ENCODE results near the gene GHRL.

The GHRL gene

DNA sequence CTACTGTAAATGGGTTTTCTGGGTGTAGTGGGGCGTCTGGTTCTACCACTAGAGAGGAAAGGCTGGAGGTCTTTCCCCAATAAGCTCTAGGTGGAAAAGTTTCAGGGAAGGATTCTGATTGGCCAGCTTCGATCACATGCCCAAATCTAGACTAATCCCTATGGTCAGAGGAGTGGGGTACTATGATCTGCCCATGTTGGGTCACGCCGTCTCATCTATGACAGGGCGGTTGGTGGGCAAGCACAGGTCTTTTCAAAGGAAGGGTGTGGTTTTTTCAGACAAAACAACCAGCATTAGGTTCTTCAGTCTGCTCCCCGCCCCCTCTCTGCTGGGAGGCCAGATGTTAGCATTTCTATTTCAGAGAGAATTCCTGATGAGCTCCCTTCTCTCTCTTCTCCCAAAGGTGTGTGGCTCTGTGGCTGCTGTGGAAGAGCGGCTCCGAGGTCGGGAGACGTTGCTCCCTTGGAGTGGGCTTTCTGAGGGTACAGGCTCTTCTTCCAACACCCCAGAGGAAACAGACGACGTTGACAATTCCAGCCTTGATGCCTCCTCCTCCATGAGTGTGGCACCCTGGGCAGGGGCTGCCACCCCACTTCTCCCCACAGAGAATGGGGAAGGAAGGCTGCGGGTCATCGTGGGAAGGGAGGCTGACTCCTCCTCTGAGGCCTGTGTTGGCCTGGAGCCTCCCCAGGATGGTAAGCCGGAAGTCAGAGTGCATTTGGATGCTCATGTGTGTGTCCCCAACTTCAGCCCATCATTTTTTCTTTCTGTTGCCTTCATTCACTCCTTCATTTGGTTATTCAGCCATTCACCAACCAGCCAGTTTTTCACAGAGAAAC, 54.2 kb downstream of the GHRL start:
- no peak for DNase-seq

Data from NCI-H345 (cell line).